ENCODE data around the gene BACH2.

- TF ChIP-seq CTCF (IDR thresholded peaks at IDR 0.05) (no peak), EZH2 (IDR thresholded peaks at IDR 0.05) (no peak)
Measured at GRCh38 chr6:90304308-90304707, 7.7 kb upstream of the BACH2 start.

All from neural progenitor cell (in vitro differentiated cells).